KG1 (cell line): Measurements from ENCODE around the gene HLA-B.

Source experiments
- DNase-seq: peaks from one replicate; lab custom pipeline; 2025; lab: John Stamatoyannopoulos, UW

Gene HLA-B

DNA sequence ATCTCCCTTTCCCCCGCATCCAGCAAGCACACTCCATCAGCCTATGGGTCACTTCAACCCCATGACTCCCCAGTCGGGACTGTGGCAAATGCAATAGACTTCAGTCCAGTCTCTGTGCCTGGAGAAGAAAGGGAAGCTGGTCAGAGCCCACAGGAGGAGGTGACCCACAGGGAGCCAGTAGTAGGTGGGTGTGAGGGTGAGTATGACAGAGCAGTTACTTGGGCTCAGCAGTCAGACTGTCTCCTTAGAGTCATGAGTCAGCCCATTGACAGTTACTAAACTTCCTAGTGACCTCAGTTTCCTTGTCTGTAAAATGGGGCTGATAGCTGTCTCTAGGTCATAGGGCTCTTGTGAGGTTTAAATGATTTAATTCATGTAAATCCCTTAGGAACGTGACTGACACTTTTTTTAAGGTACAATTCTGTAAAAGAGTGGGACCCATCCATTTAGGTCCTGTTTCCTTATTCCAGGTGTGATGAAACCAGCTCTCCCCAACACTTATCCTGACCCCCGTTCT, 51.2 kb downstream of the HLA-B start:
- DNase-seq, result no peak

DNA sequence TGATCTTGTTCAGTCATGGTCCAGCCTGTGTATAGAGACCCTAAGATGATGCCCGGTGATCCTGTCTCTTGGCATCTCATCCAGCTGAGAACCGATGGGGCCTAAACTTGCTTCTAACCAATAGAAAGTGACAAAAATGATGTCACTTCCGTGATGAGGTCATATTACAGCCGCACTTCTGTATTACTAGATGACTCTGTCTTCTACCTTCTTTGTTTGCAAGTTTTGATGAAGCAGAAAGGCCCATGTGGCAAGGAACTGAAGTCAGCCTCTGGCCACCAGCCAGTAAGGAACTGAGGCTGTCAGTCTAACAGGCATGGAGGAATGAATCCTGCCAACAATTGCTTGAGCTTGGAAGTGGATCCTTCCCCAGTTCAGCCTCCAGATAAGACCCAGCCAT, 52.3 kb downstream of the HLA-B start:
- DNase-seq, result no peak
